Stomach (tissue), 9 donors: ENCODE results near the gene CSNK1E. TPM values are rescaled to one million over a fixed set of nuclear protein-coding genes. Genes with fewer than 3 reads are reported as not detected.

Experiments
- DNase-seq, 2 donors: peaks; one replicate each; pipeline versions ENCODE4 v3.0.0 to v3.0.0-alpha.2; 2013 to 2019
- H3K27ac ChIP-seq, 5 donors: fragments of 200-600 bp in 4 of 5; sonication (generic) in 4 of 5; one replicate each; pipeline ENCODE4 v1.5.1; 2013 to 2019; ENCODE audit warnings: mild to moderate bottlenecking in 1 of 5, moderate library complexity in 1 of 5
- H3K27me3 ChIP-seq, 3 donors: fragments of 200-600 bp; sonication (generic); one replicate each; pipeline ENCODE4 v1.5.1; 2017 to 2019; ENCODE audit warnings: mixed run types in 1 of 3
- H3K36me3 ChIP-seq, 4 donors: fragments of 200-600 bp; sonication (generic); 1 replicate in 3 of 4; 2 replicates in 1 of 4; pipeline ENCODE4 v1.5.1; 2016 to 2019
- H3K4me1 ChIP-seq, 4 donors: fragments of 200-600 bp; sonication (generic); one replicate each; pipeline ENCODE4 v1.5.1; 2016 to 2019
- H3K4me3 ChIP-seq, 4 donors: fragments of 200-600 bp; sonication (generic) in 3 of 4; one replicate each; pipeline ENCODE4 v1.5.1; 2016 to 2019; ENCODE audit warnings: mild to moderate bottlenecking in 1 of 4
- H3K9me3 ChIP-seq, 4 donors: fragments of 200-600 bp; sonication (generic); one replicate each; pipeline ENCODE4 v1.5.1; 2016 to 2019
- CTCF ChIP-seq, 7 experiments: fragments of 450-650 bp in 4 of 7; fragments of 200-600 bp in 3 of 7; sonication (generic) in 3 of 7; IDR thresholded peaks; one replicate each; pipeline ENCODE4 v1.5.1; 2016 to 2019; ENCODE audit warnings: antibody characterized with exemption in 7 of 7, control low read depth in 2 of 7, mild to moderate bottlenecking in 1 of 7
- POLR2A ChIP-seq, 4 donors: fragments of 450-650 bp; IDR thresholded peaks; one replicate each; pipeline ENCODE4 v1.6.1; 2016; ENCODE audit warnings: antibody characterized with exemption in 4 of 4, control low read depth in 2 of 4, mild to moderate bottlenecking in 1 of 4, moderate library complexity in 1 of 4
- POLR2AphosphoS5 ChIP-seq, 3 donors: sonication (generic); formaldehyde crosslinking; IDR thresholded peaks; one replicate each; pipeline ENCODE4 v1.6.1; 2016; ENCODE audit warnings: antibody characterized with exemption in 3 of 3
- WGBS, 5 donors: extraction: QIAGEN DNeasy Blood & Tissue Kit in 3 of 5; methylation state at CpG; one replicate each; pipeline versions ENCODE4 v1.1.5 to v1.1.7; 2013 to 2018; 5-methylcytosine and 5-hydroxymethylcytosine counted together
- intact Hi-C: fragments of 100-400 bp; cut with DNase I; formaldehyde crosslinking; loops from one replicate; pipeline ENCODE4 v1.15.1; 2023; ENCODE audit warnings: low total_unique reads
- polyA plus RNA-seq, 3 donors: library from polyadenylated mRNA; stranded (reverse); fragments of 200-250 nt; gene quantifications; one replicate each; pipeline ENCODE4 v1.2.3, GENCODE V29; 2013
- small RNA-seq, 4 donors: library from RNA; depleted of rRNA; stranded (forward); fragments of <200 nt; gene quantifications; one replicate each; pipeline ENCODE3, GENCODE V24; 2016
- total RNA-seq, 5 donors: library from RNA; depleted of rRNA; stranded (reverse); fragments of >200 nt; gene quantifications; one replicate each; pipeline versions ENCODE4 v1.1.0 to v1.2.3, GENCODE V29; 2014 to 2016
- donor health status: healthy with polysubstance abuse.
- donor health status: Bipolar disorder and iron deficiency.
- donor health status: healthy.

CSNK1E gene
- total and polyA plus RNA-seq, 8 donors: 19.4 to 135 (median 68.1) TPM

- H3K36me3 ChIP-seq: peaks cover 31 to 49% (median 48%) of the 10 kb centered on the region in 4 donors
- TF ChIP-seq POLR2A (IDR thresholded peaks at IDR 0.05) (no peak), POLR2AphosphoS5 (IDR thresholded peaks at IDR 0.05) (peak in 1 of 3 donors; percentile 73)
- peak overlapping the region; percentile 63 to 82 (median 80) for H3K27ac ChIP-seq
- intact Hi-C loops: no loop called here
- H3K4me3 ChIP-seq: no peak overlapping the region
- DNase-seq: peak; percentile 71 to 94
- no peaks in the 10 kb centered on the region for H3K27me3 ChIP-seq
- 30 to 53% (median 32%) methylated on average over 17 to 20 of the region's 20 CpGs for WGBS, 5 donors
- H3K4me1 ChIP-seq: peaks cover 43 to 82% (median 67%) of the 10 kb centered on the region in 4 donors
- no peaks in the 10 kb centered on the region for H3K9me3 ChIP-seq
Measured at GRCh38 chr22:38243007-38243765, 74.0 kb downstream of the CSNK1E start.

GRCh38 chr22:38240734-38241252 is 76.4 kb downstream of the CSNK1E start:
- intact Hi-C loops: no loop called here
- peaks cover 24 to 50% (median 32%) of the 10 kb centered on the region in 4 donors for H3K36me3 ChIP-seq

More at GRCh38 chr22:38240734-38241252, 76.4 kb downstream of the CSNK1E start:
- H3K27me3 ChIP-seq: no peaks in the 10 kb centered on the region
- no peaks in the 10 kb centered on the region for H3K9me3 ChIP-seq
- no peak overlapping the region for H3K4me3 ChIP-seq
- H3K27ac ChIP-seq: peak overlapping the region; percentile 19 to 82 (median 79)
- H3K4me1 ChIP-seq: peaks cover 58 to 85% (median 69%) of the 10 kb centered on the region in 4 donors
- 13 to 44% (median 35%) methylated on average over 6 of the region's 6 CpGs for WGBS, 5 donors
- peak; percentile 71 to 86 for DNase-seq
- TF ChIP-seq POLR2AphosphoS5 (IDR thresholded peaks at IDR 0.05): peak in 2 of 3 donors; percentile 52 to 84
- TF ChIP-seq CTCF (IDR thresholded peaks at IDR 0.05): no peak

Small RNA genes within 50 kb of the gene (small RNA-seq; reads per million reads assigned to genes)
- gene RF00017: 0 reads per million in 4 donors

Other genes with a start within 250 kb of the CSNK1E start
- gene SLC16A8, start 233.2 kb downstream of the CSNK1E start, total RNA-seq: not detected
- under 1 TPM in 1 of 3 donors, not detected in 2; 0.48 TPM for gene SLC16A8, start 233.2 kb downstream of the CSNK1E start, polyA plus RNA-seq
- gene BAIAP2L2, start 206.7 kb downstream of the CSNK1E start, total RNA-seq: 100 to 1,000 TPM in 1 of 5 donors, 10 to 100 TPM in 2, 1 to 10 TPM in 2; 1.3 to 397 (median 12.2) TPM
- 1 to 10 TPM; 1.2 to 6.8 (median 4.0) TPM for gene BAIAP2L2, start 206.7 kb downstream of the CSNK1E start, polyA plus RNA-seq
- gene PLA2G6, start 135.6 kb downstream of the CSNK1E start, total RNA-seq: 10 to 100 TPM; 24.0 to 68.3 (median 30.0) TPM
- gene PLA2G6, start 135.6 kb downstream of the CSNK1E start, polyA plus RNA-seq: 10 to 100 TPM in 2 of 3 donors, 1 to 10 TPM in 1; 6.0 to 24.8 (median 11.8) TPM
- gene MAFF, start 115.4 kb downstream of the CSNK1E start, total RNA-seq: 100 to 1,000 TPM in 2 of 5 donors, 10 to 100 TPM in 1, 1 to 10 TPM in 1, under 1 TPM in 1; 0.58 to 130 (median 58.9) TPM
- gene MAFF, start 115.4 kb downstream of the CSNK1E start, polyA plus RNA-seq: 10 to 100 TPM; 16.0 to 65.7 (median 35.7) TPM
- gene TMEM184B, start 44.4 kb downstream of the CSNK1E start, total RNA-seq: 100 to 1,000 TPM in 1 of 5 donors, 10 to 100 TPM in 4; 27.0 to 110 (median 75.9) TPM
- 10 to 100 TPM in 2 of 3 donors, 1 to 10 TPM in 1; 10.0 to 13.8 (median 10.8) TPM for gene TMEM184B, start 44.4 kb downstream of the CSNK1E start, polyA plus RNA-seq
- gene KCNJ4, start 137.8 kb upstream of the CSNK1E start, total RNA-seq: not detected
- gene KCNJ4, start 137.8 kb upstream of the CSNK1E start, polyA plus RNA-seq: not detected
- gene KDELR3, start 150.7 kb upstream of the CSNK1E start, total RNA-seq: 10 to 100 TPM in 3 of 5 donors, 1 to 10 TPM in 1, not detected in 1; 3.6 to 30.7 (median 11.6) TPM
- 10 to 100 TPM in 1 of 3 donors, 1 to 10 TPM in 2; 6.4 to 12.8 (median 6.8) TPM for gene KDELR3, start 150.7 kb upstream of the CSNK1E start, polyA plus RNA-seq
- gene DDX17, start 188.9 kb upstream of the CSNK1E start, total RNA-seq: 1,000 to 10,000 TPM in 2 of 5 donors, 100 to 1,000 TPM in 3; 485 to 4,611 (median 706) TPM
- 100 to 1,000 TPM in 1 of 3 donors, 10 to 100 TPM in 2; 59.5 to 133 (median 79.3) TPM for gene DDX17, start 188.9 kb upstream of the CSNK1E start, polyA plus RNA-seq